IMR-90 (cell line): Measurements from ENCODE around the gene RBMS3. TPM values are rescaled to one million over a fixed set of nuclear protein-coding genes. Genes with fewer than 3 reads are reported as not detected.

Source experiments
- ATAC-seq: fragments of 200-7000 bp; cut with Tn5 transposase; 2 replicates; pipeline ENCODE4 v1.9.1; 2020; ENCODE audit warnings: low read depth, mild to moderate bottlenecking, moderate library complexity
- BruUV-seq: library from RNA; stranded (reverse); fragments of 400-500 nt; replicated peaks from 2 replicates; lab custom pipeline; 2021; lab: Mats Ljungman, UMichigan
- CTCF ChIA-PET: fragments of 300-600 bp; formaldehyde crosslinking; extraction: SDS; loops from one replicate; lab custom pipeline; 2021; ENCODE audit warnings: antibody characterized with exemption; lab: Yijun Ruan, JAX
- POLR2A ChIA-PET: fragments of 300-600 bp; sonication (Branson Sonifier 250); formaldehyde crosslinking; loops from one replicate; lab custom pipeline; 2022; ENCODE audit warnings: antibody characterized with exemption; ENCODE audit not compliant: unreplicated experiment; lab: Charles Lee
- DNase-seq: peaks from one replicate; pipeline ENCODE4 v3.0.0; 2013
- H2AFZ ChIP-seq: replicated peaks from 2 replicates; pipeline ENCODE3; 2013; ENCODE audit warnings: low read length, mild to moderate bottlenecking; ENCODE audit not compliant: poor library complexity
- H2AK5ac ChIP-seq: 2 replicates; pipeline ENCODE4 v1.6.1; 2013; ENCODE audit warnings: low read depth, low read length, inconsistent platforms
- H2AK9ac ChIP-seq: replicated peaks from 2 replicates; pipeline ENCODE3; 2013; ENCODE audit warnings: mild to moderate bottlenecking, low read depth, low read length, moderate library complexity; ENCODE audit not compliant: poor library complexity
- H2BK120ac ChIP-seq: 2 replicates; pipeline ENCODE4 v1.6.1; 2013; ENCODE audit warnings: low read depth, low read length, inconsistent platforms
- H2BK15ac ChIP-seq: 3 replicates; pipeline ENCODE4 v1.6.1; 2013; ENCODE audit warnings: low read depth, low read length, inconsistent platforms
- H2BK20ac ChIP-seq: 2 replicates; pipeline ENCODE4 v1.6.1; 2013; ENCODE audit warnings: low read depth, mild to moderate bottlenecking, inconsistent platforms, low read length, moderate library complexity
- H2BK5ac ChIP-seq: 2 replicates; pipeline ENCODE4 v1.6.1; 2013; ENCODE audit warnings: mild to moderate bottlenecking, low read depth, low read length, inconsistent platforms; ENCODE audit not compliant: poor library complexity, severe bottlenecking
- H3K14ac ChIP-seq: replicated peaks from 2 replicates; pipeline ENCODE4 v1.6.1; 2013; ENCODE audit warnings: low read depth, low read length, inconsistent platforms
- H3K18ac ChIP-seq: 2 replicates; pipeline ENCODE4 v1.6.1; 2013; ENCODE audit warnings: low read depth, low read length, control low read depth
- H3K23ac ChIP-seq: 2 replicates; pipeline ENCODE4 v1.6.1; 2013; ENCODE audit warnings: low read depth, low read length, inconsistent platforms
- H3K27ac ChIP-seq: 2 replicates; pipeline ENCODE4 v1.5.1; 2013; ENCODE audit warnings: mild to moderate bottlenecking, control low read depth, low read length; ENCODE audit not compliant: insufficient read depth
- H3K27me3 ChIP-seq: 2 replicates; pipeline ENCODE4 v1.6.1; 2013; ENCODE audit warnings: low read length; ENCODE audit not compliant: control insufficient read depth, insufficient read depth
- H3K36me3 ChIP-seq: 2 replicates; pipeline ENCODE4 v1.6.1; 2013; ENCODE audit warnings: low read length, mixed read lengths; ENCODE audit not compliant: control insufficient read depth, insufficient read depth
- H3K4ac ChIP-seq: 2 replicates; pipeline ENCODE4 v1.6.1; 2013; ENCODE audit warnings: low read depth, low read length, inconsistent platforms
- H3K4me1 ChIP-seq: 2 replicates; pipeline ENCODE4 v1.6.1; 2013; ENCODE audit warnings: low read length, mixed read lengths; ENCODE audit not compliant: control insufficient read depth, insufficient read depth
- H3K4me2 ChIP-seq: 2 replicates; pipeline ENCODE4 v1.6.1; 2013; ENCODE audit warnings: low read depth, mild to moderate bottlenecking, control low read depth, low read length, moderate library complexity
- H3K4me3 ChIP-seq: 2 replicates; pipeline ENCODE4 v1.5.1; 2013; ENCODE audit warnings: low read depth, mild to moderate bottlenecking, control low read depth, low read length, moderate library complexity; ENCODE audit not compliant: insufficient read depth
- H3K56ac ChIP-seq: 2 replicates; pipeline ENCODE4 v1.6.1; 2013; ENCODE audit warnings: low read length, inconsistent platforms; ENCODE audit not compliant: insufficient read depth; ENCODE audit errors: extremely low read depth
- H3K79me1 ChIP-seq, 2 experiments: 2 replicates each; pipeline ENCODE4 v1.6.1; 2013; ENCODE audit warnings: low read length in 2 of 2, inconsistent platforms in 1 of 2, low read depth in 1 of 2
- H3K9ac ChIP-seq: 2 replicates; pipeline ENCODE4 v1.6.1; 2013; ENCODE audit warnings: low read depth, low read length, control low read depth
- H3K9me1 ChIP-seq: 2 replicates; pipeline ENCODE4 v1.6.1; 2013; ENCODE audit warnings: low read length, inconsistent platforms; ENCODE audit not compliant: insufficient read depth
- H3K9me3 ChIP-seq: 2 replicates; pipeline ENCODE4 v1.6.1; 2013; ENCODE audit warnings: low read length; ENCODE audit not compliant: control insufficient read depth, insufficient read depth
- H4K20me1 ChIP-seq: 2 replicates; pipeline ENCODE4 v1.6.1; 2013; ENCODE audit warnings: low read length, inconsistent platforms; ENCODE audit not compliant: insufficient read depth
- H4K5ac ChIP-seq: 2 replicates; pipeline ENCODE4 v1.6.1; 2013; ENCODE audit warnings: mild to moderate bottlenecking, low read depth, low read length, control low read depth
- H4K8ac ChIP-seq, 2 experiments: 2 replicates each; pipeline ENCODE4 v1.6.1; 2013; ENCODE audit warnings: low read depth in 2 of 2, low read length in 2 of 2, control low read depth in 1 of 2, inconsistent platforms in 1 of 2
- H4K91ac ChIP-seq: 2 replicates; pipeline ENCODE4 v1.6.1; 2013; ENCODE audit warnings: low read depth, low read length, inconsistent platforms; ENCODE audit not compliant: insufficient read depth
- BHLHE40 ChIP-seq: fragments of 150-350 bp; IDR thresholded peaks from 2 replicates; pipeline ENCODE4 v1.6.1; 2016; ENCODE audit warnings: mild to moderate bottlenecking, low read depth, low read length
- CEBPB ChIP-seq: IDR thresholded peaks from 2 replicates; pipeline ENCODE4 v1.6.1; 2012; ENCODE audit warnings: low read depth, low read length, improper control_type of control experiment
- MAFK ChIP-seq: IDR thresholded peaks from 2 replicates; pipeline ENCODE4 v1.6.1; 2012; ENCODE audit warnings: low read depth, low read length, improper control_type of control experiment
- MXI1 ChIP-seq: IDR thresholded peaks from 2 replicates; pipeline ENCODE4 v1.6.1; 2012; ENCODE audit warnings: low read depth, mild to moderate bottlenecking, low read length, moderate library complexity, borderline replicate concordance
- RCOR1 ChIP-seq: IDR thresholded peaks from 2 replicates; pipeline ENCODE4 v1.6.1; 2012; ENCODE audit warnings: mild to moderate bottlenecking, low read length, improper control_type of control experiment; ENCODE audit not compliant: insufficient replicate concordance
- WGBS, 2 experiments: methylation state at CpG; one replicate each; pipeline versions ENCODE4 v1.1.5 to v1.1.7; 2013; ENCODE audit warnings: missing lambda C conversion rate in 2 of 2; ENCODE audit not compliant: insufficient read length in 1 of 2; ENCODE audit errors: extremely low coverage in 2 of 2; 5-methylcytosine and 5-hydroxymethylcytosine counted together
- dilution Hi-C: fragments of 300-500 bp; cut with HindIII; formaldehyde crosslinking; loops from one replicate; pipeline ENCODE4 v1.14.3; 2018; ENCODE audit warnings: low sequenced_read_pairs; ENCODE audit not compliant: unreplicated experiment
- in situ Hi-C: fragments of 300-500 bp; cut with MboI; formaldehyde crosslinking; loops from 3 replicates; pipeline ENCODE4 v1.14.3; 2019; ENCODE audit warnings: low sequenced_read_pairs, inconsistent platforms, mixed read lengths
- intact Hi-C: fragments of 100-400 bp; cut with micrococcal nuclease; formaldehyde crosslinking; loops from 2 replicates; pipeline ENCODE4 v1.10.0; 2022
- polyA plus RNA-seq, 3 experiments: library from polyadenylated mRNA; depleted of rRNA; stranded (reverse); fragments of >200 nt; gene quantifications; 2 replicates each; pipeline ENCODE4 v1.2.3, GENCODE V29; 2012; ENCODE audit warnings: low replicate concordance in 1 of 3
- total RNA-seq: library from RNA; depleted of rRNA; stranded (reverse); fragments of >200 nt; gene quantifications from 2 replicates; pipeline ENCODE4 v1.2.3, GENCODE V29; 2012
- TF ChIP-seq, protein P1 (sequence below): conservative IDR thresholded peaks from 2 replicates; pipeline ENCODE4 v1.5.1; 2012; ENCODE audit warnings: mild to moderate bottlenecking, low read depth, low read length, improper control_type of control experiment

RBMS3 gene
- total and polyA plus RNA-seq, 2 of the 4 experiments (the other 2 are of a cell fraction), result 15.2 to 127 TPM

DNA sequence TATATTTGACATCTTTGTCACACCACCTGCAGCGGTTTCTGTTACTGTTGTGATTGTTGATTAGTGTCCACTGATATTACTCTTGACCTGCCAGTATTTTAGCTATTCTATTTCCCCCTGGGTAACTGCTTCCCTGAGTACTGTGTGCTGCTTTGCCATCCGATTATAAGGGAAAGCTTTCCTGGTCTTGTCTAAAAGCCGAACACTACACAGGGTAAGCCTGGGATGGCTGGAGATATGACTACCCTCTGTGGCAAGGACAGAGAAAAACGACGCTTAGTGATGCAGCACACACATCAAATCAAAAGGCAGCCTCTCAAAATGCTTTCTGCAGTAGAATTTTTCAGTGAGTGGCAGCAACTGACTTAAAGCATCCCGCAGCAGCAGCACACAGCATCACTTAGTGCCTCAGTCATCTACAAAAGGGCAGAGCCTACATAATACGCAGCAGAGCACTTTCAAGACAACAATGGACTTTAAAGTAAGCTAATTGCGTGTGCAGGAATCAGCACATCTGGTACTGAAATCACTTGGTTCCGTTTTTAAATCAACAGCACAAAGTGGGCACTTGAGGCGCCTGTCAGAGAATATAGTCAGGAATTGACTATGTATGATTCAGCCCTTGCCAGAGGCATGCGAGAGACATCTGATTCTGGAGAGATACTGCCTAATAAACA lies 669.2 kb downstream of the RBMS3 start:
- H4K91ac ChIP-seq, result peak overlapping the region; percentile 53; the same call in 1 of the 2 replicates
- ATAC-seq, result peak; percentile 21; the same call in 1 of the 2 replicates
- H2BK15ac ChIP-seq, result peak overlapping the region; percentile 29; the same call in 1 of the 3 replicates
- H3K4me2 ChIP-seq, result no peak overlapping the region
- no peak for TF ChIP-seq RCOR1
- TF ChIP-seq BHLHE40, result no peak
- no peak for TF ChIP-seq CEBPB
- TF ChIP-seq, protein P1, sequence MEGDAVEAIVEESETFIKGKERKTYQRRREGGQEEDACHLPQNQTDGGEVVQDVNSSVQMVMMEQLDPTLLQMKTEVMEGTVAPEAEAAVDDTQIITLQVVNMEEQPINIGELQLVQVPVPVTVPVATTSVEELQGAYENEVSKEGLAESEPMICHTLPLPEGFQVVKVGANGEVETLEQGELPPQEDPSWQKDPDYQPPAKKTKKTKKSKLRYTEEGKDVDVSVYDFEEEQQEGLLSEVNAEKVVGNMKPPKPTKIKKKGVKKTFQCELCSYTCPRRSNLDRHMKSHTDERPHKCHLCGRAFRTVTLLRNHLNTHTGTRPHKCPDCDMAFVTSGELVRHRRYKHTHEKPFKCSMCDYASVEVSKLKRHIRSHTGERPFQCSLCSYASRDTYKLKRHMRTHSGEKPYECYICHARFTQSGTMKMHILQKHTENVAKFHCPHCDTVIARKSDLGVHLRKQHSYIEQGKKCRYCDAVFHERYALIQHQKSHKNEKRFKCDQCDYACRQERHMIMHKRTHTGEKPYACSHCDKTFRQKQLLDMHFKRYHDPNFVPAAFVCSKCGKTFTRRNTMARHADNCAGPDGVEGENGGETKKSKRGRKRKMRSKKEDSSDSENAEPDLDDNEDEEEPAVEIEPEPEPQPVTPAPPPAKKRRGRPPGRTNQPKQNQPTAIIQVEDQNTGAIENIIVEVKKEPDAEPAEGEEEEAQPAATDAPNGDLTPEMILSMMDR, result no peak
- TF ChIP-seq MAFK, result no peak
- no peak for TF ChIP-seq MXI1
- POLR2A ChIA-PET, result no interaction called here
- no peak overlapping the region for H3K56ac ChIP-seq
- no peak overlapping the region for H4K8ac ChIP-seq
- H3K9ac ChIP-seq, result no peak overlapping the region
- H3K4me1 ChIP-seq, result peaks cover 7% of the 10 kb centered on the region
- in situ Hi-C loops (no loop called here), dilution Hi-C loops (no loop called here), intact Hi-C loops (no loop called here)
- H2AK5ac ChIP-seq, result no peak overlapping the region
- 100% methylated on average over 2 of the region's 11 CpGs; no CpG with 5 or more reads in 1 of the 2 experiments for WGBS, 2 experiments
- BruUV-seq, result no TSS peak
- no peak overlapping the region; the same call in 1 of the 2 replicates for H3K18ac ChIP-seq
- H3K79me1 ChIP-seq, result 0 out of 4 replicates have a peak, but pooled peaks cover 0 to 2% of the 10 kb centered on the region in 2 experiments
- no peak overlapping the region for H2AK9ac ChIP-seq
- no peak overlapping the region for H3K23ac ChIP-seq
- no peaks in the 10 kb centered on the region for H4K20me1 ChIP-seq
- 0 out of 2 replicates have a peak, but pooled peaks cover 2% of the 10 kb centered on the region for H3K9me1 ChIP-seq
- H3K9me3 ChIP-seq, result no peaks in the 10 kb centered on the region
- H2BK5ac ChIP-seq, result no peak overlapping the region
- peak overlapping the region; percentile 14; the same call in 1 of the 2 replicates for H2BK20ac ChIP-seq
- DNase-seq, result no peak
- no peak overlapping the region; the same call in 1 of the 2 replicates for H4K5ac ChIP-seq
- CTCF ChIA-PET, result interaction anchor here (1.1 kb wide), 1 partner anchor 11 kb away, joined by 3 read pairs; no protein-coding TSS in a partner anchor
- H2AFZ ChIP-seq, result no peak overlapping the region
- H3K27me3 ChIP-seq, result no peaks in the 10 kb centered on the region
- no peak overlapping the region for H3K4me3 ChIP-seq
- H3K27ac ChIP-seq, result no peak overlapping the region
- H2BK120ac ChIP-seq, result peak overlapping the region; percentile 28; the same call in 1 of the 2 replicates
- H3K36me3 ChIP-seq, result no peaks in the 10 kb centered on the region
- H3K4ac ChIP-seq, result peak overlapping the region; percentile 62
- H3K14ac ChIP-seq, result peak overlapping the region; percentile 85
